DND-41 (cell line): Measurements from ENCODE around the gene ORAI2.
A peak's percentile ranks its signal among the peaks of the same experiment; 100 is the strongest.

ENCODE experiments used
- ATAC-seq: fragments of 200-7000 bp; cut with Tn5 transposase; 3 replicates; pipeline ENCODE4 v1.9.1; 2021; ENCODE audit warnings: low read depth; ENCODE audit not compliant: insufficient read depth
- DNase-seq: peaks from one replicate; pipeline ENCODE4 v3.0.0-alpha.2; 2020
- H2AFZ ChIP-seq: 2 replicates; pipeline ENCODE4 v1.6.0; 2012; ENCODE audit warnings: low read depth, low read length
- H3K27ac ChIP-seq: 2 replicates; pipeline ENCODE4 v1.5.1; 2012; ENCODE audit warnings: low read length, inconsistent platforms
- H3K27me3 ChIP-seq: fragments of 200-600 bp; sonication (generic); 2 replicates; pipeline ENCODE4 v1.6.0; 2012; ENCODE audit warnings: low read length, mild to moderate bottlenecking, inconsistent platforms; ENCODE audit not compliant: insufficient read depth, poor library complexity
- H3K36me3 ChIP-seq: 2 replicates; pipeline ENCODE4 v1.5.1; 2012; ENCODE audit warnings: low read length, inconsistent platforms; ENCODE audit not compliant: insufficient read depth
- H3K4me1 ChIP-seq: 2 replicates; pipeline ENCODE4 v1.5.1; 2012; ENCODE audit warnings: mild to moderate bottlenecking, low read length; ENCODE audit not compliant: insufficient read depth
- H3K4me2 ChIP-seq: 2 replicates; pipeline ENCODE4 v1.6.0; 2012; ENCODE audit warnings: mild to moderate bottlenecking, moderate library complexity, low read length, inconsistent platforms; ENCODE audit not compliant: insufficient read depth
- H3K4me3 ChIP-seq, 2 experiments: fragments of 200-600 bp in 1 of 2; shearing (Covaris generic) in 1 of 2; 2 replicates each; pipeline ENCODE4 v1.5.1; 2012 to 2016; ENCODE audit warnings: inconsistent platforms in 2 of 2, low read length in 2 of 2, mild to moderate bottlenecking in 2 of 2, low read depth in 1 of 2, moderate library complexity in 1 of 2
- H3K79me2 ChIP-seq: 2 replicates; pipeline ENCODE4 v1.6.0; 2012; ENCODE audit warnings: low read length, inconsistent platforms; ENCODE audit not compliant: insufficient read depth
- H3K9ac ChIP-seq: 2 replicates; pipeline ENCODE4 v1.6.0; 2012; ENCODE audit warnings: low read depth, mild to moderate bottlenecking, inconsistent platforms, low read length, moderate library complexity
- H3K9me3 ChIP-seq: 2 replicates; pipeline ENCODE4 v1.5.1; 2012; ENCODE audit warnings: low read length, moderate library complexity, mild to moderate bottlenecking, inconsistent platforms; ENCODE audit not compliant: insufficient read depth, severe bottlenecking
- H4K20me1 ChIP-seq: 2 replicates; pipeline ENCODE4 v1.6.0; 2012; ENCODE audit warnings: low read length; ENCODE audit not compliant: insufficient read depth
- CTCF ChIP-seq: IDR thresholded peaks from 2 replicates; pipeline ENCODE4 v1.5.1; 2012; ENCODE audit warnings: borderline replicate concordance, low read length, moderate library complexity, mild to moderate bottlenecking; ENCODE audit not compliant: poor library complexity, severe bottlenecking; ENCODE audit errors: extremely low read depth
- EZH2 ChIP-seq: IDR thresholded peaks from 3 replicates; pipeline ENCODE4 v1.6.1; 2012; ENCODE audit warnings: borderline replicate concordance, low read depth, mild to moderate bottlenecking, moderate library complexity, low read length, inconsistent platforms; ENCODE audit not compliant: severe bottlenecking

The ORAI2 gene

GRCh38 chr7:102395592-102395872 lies 37.8 kb upstream of the ORAI2 start:
- H3K36me3 ChIP-seq = peaks cover 48% of the 10 kb centered on the region
- H3K4me3 ChIP-seq = peak overlapping the region; percentile 89 to 95; a peak in 3 of 4 replicates
- no peaks in the 10 kb centered on the region for H3K27me3 ChIP-seq
- DNase-seq (no peak), ATAC-seq (no peak)
- H3K79me2 ChIP-seq = peaks cover 25% of the 10 kb centered on the region
- TF ChIP-seq CTCF (no peak), EZH2 (no peak)
- H3K27ac ChIP-seq = peak overlapping the region; percentile 27
- H3K9ac ChIP-seq = peak overlapping the region; percentile 86
- H3K4me2 ChIP-seq = peak overlapping the region; percentile 97
- no peaks in the 10 kb centered on the region for H3K9me3 ChIP-seq
- H3K4me1 ChIP-seq = peaks cover 19% of the 10 kb centered on the region
- H2AFZ ChIP-seq = peak overlapping the region; percentile 78
- no peaks in the 10 kb centered on the region; the same call in 1 of the 2 replicates for H4K20me1 ChIP-seq

GRCh38 chr7:102395873-102396709 lies 37.3 kb upstream of the ORAI2 start, which contains the start of gene PRKRIP1:
Gene PRKRIP1, plus strand, starts transcription at chr7:102396363. Its CDS starts 49 bp downstream, at chr7:102396412.
- Histone ChIP-seq H3K9ac (peak within 1 kb of the TSS; percentile 86), H3K4me1 (peaks cover 19% of the 10 kb centered on the region), H3K4me3 (peak within 1 kb of the TSS; percentile 89 to 95), H4K20me1 (no peaks in the 10 kb centered on the region; the same call in 1 of the 2 replicates), H3K27me3 (no peaks in the 10 kb centered on the region), H3K79me2 (peaks cover 25% of the 10 kb centered on the region), H3K36me3 (peaks cover 49% of the 10 kb centered on the region), H3K4me2 (peak within 1 kb of the TSS; percentile 97), H3K27ac (peak within 1 kb of the TSS; percentile 78), H3K9me3 (no peaks in the 10 kb centered on the region), H2AFZ (peak within 1 kb of the TSS; percentile 85)
- ATAC-seq (peak; percentile 95), DNase-seq (peak; percentile 87)
- TF ChIP-seq EZH2 (no peak), CTCF (no peak)

GRCh38 chr7:102396710-102397019 lies 36.7 kb upstream of the ORAI2 start:
- Histone ChIP-seq H3K4me2 (peak overlapping the region; percentile 97), H3K4me3 (peak overlapping the region; percentile 89 to 95), H2AFZ (peak overlapping the region; percentile 85), H4K20me1 (no peaks in the 10 kb centered on the region; the same call in 1 of the 2 replicates), H3K27ac (peak overlapping the region; percentile 78), H3K79me2 (peaks cover 25% of the 10 kb centered on the region), H3K4me1 (peaks cover 19% of the 10 kb centered on the region), H3K36me3 (peaks cover 50% of the 10 kb centered on the region), H3K9me3 (no peaks in the 10 kb centered on the region), H3K9ac (peak overlapping the region; percentile 86), H3K27me3 (no peaks in the 10 kb centered on the region)
- no peak for ATAC-seq
- DNase-seq = no peak
- no peak for TF ChIP-seq CTCF
- TF ChIP-seq EZH2 = no peak
